HepG2 (cell line): ENCODE data around the gene PRRT1. TPM values are rescaled to one million over a fixed set of nuclear protein-coding genes. Genes with fewer than 3 reads are reported as not detected.

Experiments
- ATAD3A ChIP-seq: sonication (generic); formaldehyde crosslinking; IDR thresholded peaks from 2 replicates; pipeline ENCODE4 v1.4.0; 2020; ENCODE audit warnings: missing genetic modification reagents
- HCFC1 ChIP-seq: fragments of 150-350 bp; IDR thresholded peaks from 2 replicates; pipeline ENCODE4 v1.6.1; 2014; ENCODE audit warnings: low read depth, low read length
- KLF9 ChIP-seq: IDR thresholded peaks from 2 replicates; pipeline ENCODE4 v1.6.1; 2016; ENCODE audit warnings: low read depth
- LRRFIP1 ChIP-seq: sonication (generic); formaldehyde crosslinking; conservative IDR thresholded peaks from 2 replicates; pipeline ENCODE4 v1.4.0; 2020; ENCODE audit warnings: missing genetic modification reagents
- MYNN ChIP-seq: sonication (generic); formaldehyde crosslinking; IDR thresholded peaks from 2 replicates; pipeline ENCODE4 v1.4.0; 2020; ENCODE audit warnings: mild to moderate bottlenecking, low read depth, missing genetic modification reagents
- RELA ChIP-seq: sonication (generic); formaldehyde crosslinking; IDR thresholded peaks from 2 replicates; pipeline ENCODE4 v1.4.0; 2020; ENCODE audit warnings: missing genetic modification reagents
- REXO4 ChIP-seq: sonication (generic); formaldehyde crosslinking; IDR thresholded peaks from 2 replicates; pipeline ENCODE4 v1.8.0; 2022; ENCODE audit warnings: missing genetic modification reagents, mild to moderate bottlenecking, borderline replicate concordance
- SETDB1 ChIP-seq: sonication (generic); formaldehyde crosslinking; IDR thresholded peaks from 2 replicates; pipeline ENCODE4 v1.5.1; 2020; ENCODE audit warnings: missing genetic modification reagents, mild to moderate bottlenecking, borderline replicate concordance
- SIX1 ChIP-seq: sonication (generic); formaldehyde crosslinking; IDR thresholded peaks from 2 replicates; pipeline ENCODE4 v1.4.0; 2020; ENCODE audit warnings: missing genetic modification reagents, borderline replicate concordance
- TEF ChIP-seq: sonication (generic); formaldehyde crosslinking; IDR thresholded peaks from 2 replicates; pipeline ENCODE4 v1.5.0; 2020; ENCODE audit warnings: missing genetic modification reagents
- THYN1 ChIP-seq: sonication (generic); formaldehyde crosslinking; IDR thresholded peaks from 2 replicates; pipeline ENCODE4 v1.8.1; 2023; ENCODE audit warnings: low read depth, mild to moderate bottlenecking, moderate library complexity, missing genetic modification reagents, borderline replicate concordance
- ZBTB1 ChIP-seq: sonication (generic); formaldehyde crosslinking; IDR thresholded peaks from 2 replicates; pipeline ENCODE4 v1.4.0; 2020; ENCODE audit warnings: missing genetic modification reagents, borderline replicate concordance
- ZFP36 ChIP-seq: fragments of 150-350 bp; IDR thresholded peaks from 2 replicates; pipeline ENCODE4 v1.6.1; 2018; ENCODE audit warnings: borderline replicate concordance, low read length, low read depth; ENCODE audit not compliant: partially characterized antibody
- ZFP41 ChIP-seq: sonication (generic); formaldehyde crosslinking; IDR thresholded peaks from 2 replicates; pipeline ENCODE4 v1.4.0; 2020; ENCODE audit warnings: mild to moderate bottlenecking, missing genetic modification reagents, borderline replicate concordance
- ZNF121 ChIP-seq: sonication (generic); formaldehyde crosslinking; IDR thresholded peaks from 2 replicates; pipeline ENCODE4 v1.5.0; 2020; ENCODE audit warnings: mild to moderate bottlenecking, missing genetic modification reagents
- ZNF296 ChIP-seq: sonication (generic); formaldehyde crosslinking; conservative IDR thresholded peaks from 2 replicates; pipeline ENCODE4 v1.5.0; 2020; ENCODE audit warnings: mild to moderate bottlenecking, missing genetic modification reagents
- ZNF333 ChIP-seq: sonication (generic); formaldehyde crosslinking; IDR thresholded peaks from 2 replicates; pipeline ENCODE4 v1.4.0; 2020; ENCODE audit warnings: mild to moderate bottlenecking, missing genetic modification reagents, borderline replicate concordance
- ZNF550 ChIP-seq: sonication (generic); formaldehyde crosslinking; IDR thresholded peaks from 2 replicates; pipeline ENCODE4 v1.4.0; 2020; ENCODE audit warnings: mild to moderate bottlenecking, missing genetic modification reagents, borderline replicate concordance
- ZNF605 ChIP-seq: sonication (generic); formaldehyde crosslinking; IDR thresholded peaks from 2 replicates; pipeline ENCODE4 v1.8.0; 2022; ENCODE audit warnings: mild to moderate bottlenecking, missing genetic modification reagents
- ZNF704 ChIP-seq: sonication (generic); formaldehyde crosslinking; IDR thresholded peaks from 2 replicates; pipeline ENCODE4 v1.8.1; 2023; ENCODE audit warnings: mild to moderate bottlenecking, inconsistent platforms, moderate library complexity, missing genetic modification reagents, borderline replicate concordance
- ZNF75D ChIP-seq: sonication (generic); formaldehyde crosslinking; IDR thresholded peaks from 2 replicates; pipeline ENCODE4 v1.8.1; 2023; ENCODE audit warnings: missing genetic modification reagents, mild to moderate bottlenecking, borderline replicate concordance
- ZSCAN30 ChIP-seq: sonication (generic); formaldehyde crosslinking; IDR thresholded peaks from 2 replicates; pipeline ENCODE4 v1.5.0; 2020; ENCODE audit warnings: mild to moderate bottlenecking, missing genetic modification reagents
- ZXDC ChIP-seq: sonication (generic); formaldehyde crosslinking; IDR thresholded peaks from 2 replicates; pipeline ENCODE4 v1.5.0; 2020; ENCODE audit warnings: mild to moderate bottlenecking, missing genetic modification reagents
- polyA plus RNA-seq, 8 experiments: library from polyadenylated mRNA; depleted of rRNA in 3 of 8; stranded (reverse) in 7 of 8; unstranded in 1 of 8; fragments of >200 nt; fragmentation: Illumina TruSeq in 4 of 8; extraction: Trizol in 4 of 8; gene quantifications; 2 replicates each; pipeline versions ENCODE4 v1.2.1 to v1.2.3, GENCODE V29; 2011 to 2016; ENCODE audit warnings: low read depth in 4 of 8, missing spikeins in 1 of 8, mixed read lengths in 1 of 8; ENCODE audit not compliant: insufficient read depth in 1 of 8
- total RNA-seq, 5 experiments: library from RNA; depleted of rRNA; stranded (reverse); fragments of >200 nt; fragmentation: Illumina TruSeq; extraction: Trizol; gene quantifications; 2 replicates each; pipeline ENCODE4 v1.2.3, GENCODE V29; 2016; ENCODE audit warnings: low read depth in 1 of 5

The PRRT1 gene
- total and polyA plus RNA-seq, 2 of the 13 experiments (the other 11 are each of a cell fraction or from before 2014, with no cell fraction given): 0.64 to 1.4 TPM

- TF ChIP-seq SETDB1 (CRISPR knock-in tag) (no peak), ZNF605 (CRISPR knock-in tag) (peak; percentile 95), HCFC1 (peak; percentile 57; the same call in 1 of the 2 replicates), ZNF296 (no peak), REXO4 (no peak), ZNF75D (CRISPR knock-in tag) (no peak), ZNF550 (CRISPR knock-in tag) (no peak), ATAD3A (no peak), KLF9 (CRISPR knock-in tag) (peak; percentile 81; the same call in 1 of the 2 replicates), ZSCAN30 (CRISPR knock-in tag) (no peak), RELA (CRISPR knock-in tag) (0 out of 2 replicates have a peak, but pooled peaks have one; percentile 3), ZNF333 (CRISPR knock-in tag) (no peak; the same call in 1 of the 2 replicates), MYNN (no peak), ZXDC (CRISPR knock-in tag) (no peak), TEF (CRISPR knock-in tag) (no peak; the same call in 1 of the 2 replicates), LRRFIP1 (no peak), ZFP41 (CRISPR knock-in tag) (peak; percentile 65; the same call in 1 of the 2 replicates), ZNF704 (CRISPR knock-in tag) (0 out of 2 replicates have a peak, but pooled peaks have one; percentile 52), ZFP36 (no peak), THYN1 (CRISPR knock-in tag) (no peak), ZBTB1 (no peak), ZNF121 (CRISPR knock-in tag) (no peak), SIX1 (CRISPR knock-in tag) (no peak)
Observed at GRCh38 chr6:32195902-32196681, 44.4 kb upstream of the PRRT1 start (continued).
